DOHH2 (cell line): Measurements from ENCODE around the gene CLDN5.

Experiments used
- CTCF ChIP-seq: fragments of 200-600 bp; sonication (generic); IDR thresholded peaks from one replicate; pipeline ENCODE4 v1.5.1; 2014; ENCODE audit warnings: antibody characterized with exemption, mild to moderate bottlenecking, low read depth, low read length; ENCODE audit not compliant: poor library complexity, severe bottlenecking
- EZH2phosphoT487 ChIP-seq: fragments of 200-600 bp; sonication (generic); IDR thresholded peaks from 2 replicates; pipeline ENCODE4 v1.6.1; 2017; ENCODE audit warnings: borderline replicate concordance, mild to moderate bottlenecking, antibody characterized with exemption, low read length, moderate library complexity, mixed read lengths

GRCh38 chr22:19508024-19508776 lies 16.0 kb downstream of the CLDN5 start:
- TF ChIP-seq CTCF (no peak), EZH2phosphoT487 (no peak)
